ENCODE data around the gene ZNF264.

- TF ChIP-seq CTCF (IDR thresholded peaks at IDR 0.05) = no peak
- no peak for TF ChIP-seq POLR2AphosphoS5 (IDR thresholded peaks at IDR 0.05; ENCODE audit: low read depth, low read length)
- TF ChIP-seq REST (IDR thresholded peaks at IDR 0.05; ENCODE audit: insufficient read depth in 1 of 2, low read depth in 2 of 2, low read length in 1 of 2) = no peak
- TF ChIP-seq TCF7L2 (IDR thresholded peaks at IDR 0.05; ENCODE audit: low read depth, low read length) = no peak
- no peak for TF ChIP-seq SIN3A (IDR thresholded peaks at IDR 0.05; ENCODE audit: borderline replicate concordance, insufficient read depth, low read depth, low read length)
Observed at GRCh38 chr19:57241176-57241575, 49.9 kb downstream of the ZNF264 start.
